Stimulated activated naive CD8-positive, alpha-beta T cell treated with anti-CD3 and anti-CD28 coated beads, Interleukin-15, Interleukin-2, amounts not matched to agents 100 ng/mL and 50 ng/mL, for 24 hours (primary cell): ENCODE results near the gene TMEM244.
A peak's percentile ranks its signal among the peaks of the same experiment; 100 is the strongest.

ENCODE experiments used
- H3K27ac Mint-ChIP-seq: one replicate; pipeline ENCODE4 v1.8.0; 2021; ENCODE audit warnings: mild to moderate bottlenecking, mixed read lengths
- H3K27me3 Mint-ChIP-seq: one replicate; pipeline ENCODE4 v1.8.0; 2021; ENCODE audit warnings: mixed read lengths
- H3K36me3 Mint-ChIP-seq: one replicate; pipeline ENCODE4 v1.8.0; 2021; ENCODE audit warnings: low read depth, mixed read lengths
- H3K4me1 Mint-ChIP-seq: one replicate; pipeline ENCODE4 v1.8.0; 2021; ENCODE audit warnings: low read depth, mixed read lengths
- H3K4me3 Mint-ChIP-seq: one replicate; pipeline ENCODE4 v1.8.0; 2021; ENCODE audit warnings: mild to moderate bottlenecking, mixed read lengths
- H3K9me3 Mint-ChIP-seq: one replicate; pipeline ENCODE4 v1.8.0; 2021; ENCODE audit warnings: mixed read lengths

TMEM244 gene

GRCh38 chr6:129860908-129861665 is at the start of gene TMEM244:
TSS of gene TMEM244 (minus strand) at chr6:129861315. CDS start at chr6:129861188, 127 bp downstream.
- H3K9me3 Mint-ChIP-seq = no peaks in the 10 kb centered on the region
- H3K27me3 Mint-ChIP-seq = no peaks in the 10 kb centered on the region
- H3K27ac Mint-ChIP-seq = peak within 1 kb of the TSS; percentile 29
- H3K4me3 Mint-ChIP-seq = peak within 1 kb of the TSS; percentile 71
- no peaks in the 10 kb centered on the region for H3K36me3 Mint-ChIP-seq
- H3K4me1 Mint-ChIP-seq = peaks cover 17% of the 10 kb centered on the region

DNA sequence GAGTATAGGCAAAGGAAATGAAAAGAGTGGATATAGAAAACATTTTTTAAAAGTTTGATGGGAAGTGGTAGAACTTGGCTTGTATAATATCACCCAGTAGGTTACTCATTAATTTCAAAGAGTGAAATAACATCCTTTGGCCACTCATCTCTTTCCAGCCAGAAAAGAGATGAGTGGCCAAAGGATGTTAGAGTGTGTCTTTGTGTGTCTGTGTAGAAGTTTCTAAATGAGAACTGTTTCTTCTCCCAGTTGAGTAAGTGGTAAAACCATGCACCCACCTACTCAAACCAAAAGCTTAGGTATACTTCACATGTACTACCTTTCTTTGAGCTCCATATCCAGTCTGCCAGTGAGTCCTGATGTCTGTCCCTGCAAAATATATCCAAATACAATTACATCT is 47.7 kb upstream of the TMEM244 start:
- Mint-ChIP-seq H3K27me3 (no peaks in the 10 kb centered on the region), H3K9me3 (no peaks in the 10 kb centered on the region), H3K4me1 (no peaks in the 10 kb centered on the region), H3K36me3 (no peaks in the 10 kb centered on the region), H3K4me3 (no peak overlapping the region), H3K27ac (no peak overlapping the region)

- no peak overlapping the region for H3K4me3 Mint-ChIP-seq
- H3K27me3 Mint-ChIP-seq = no peaks in the 10 kb centered on the region
- H3K9me3 Mint-ChIP-seq = no peaks in the 10 kb centered on the region
- H3K27ac Mint-ChIP-seq = no peak overlapping the region
- no peaks in the 10 kb centered on the region for H3K36me3 Mint-ChIP-seq
- no peaks in the 10 kb centered on the region for H3K4me1 Mint-ChIP-seq
Observed at GRCh38 chr6:129908356-129908755, 47.2 kb upstream of the TMEM244 start.

DNA sequence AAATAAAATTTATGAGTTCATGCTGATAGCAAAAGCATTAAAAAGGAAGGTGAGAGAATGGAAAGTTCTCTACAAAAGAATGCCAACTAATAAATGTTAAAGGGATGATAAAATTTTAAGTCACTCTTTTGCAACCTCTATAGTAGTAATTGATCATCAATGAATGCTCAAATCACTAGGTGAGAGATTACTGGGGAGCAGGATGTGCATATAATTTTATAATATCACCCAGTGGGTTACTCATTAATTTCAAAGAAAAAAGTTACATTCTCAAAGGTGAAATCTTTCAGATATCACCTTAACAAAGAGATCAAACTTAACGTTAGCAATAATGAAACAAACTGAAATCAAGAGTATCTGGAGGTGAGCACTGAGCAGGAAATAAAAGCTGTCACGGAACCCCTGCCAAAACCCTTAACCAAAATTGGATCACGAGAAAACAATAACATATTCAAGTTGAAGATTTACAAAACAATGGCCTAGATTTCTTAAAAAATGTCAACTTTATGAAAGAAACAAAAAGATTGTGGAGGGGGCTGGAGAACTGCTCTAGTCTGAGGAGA is 45.5 kb upstream of the TMEM244 start:
- no peak overlapping the region for H3K27ac Mint-ChIP-seq
- H3K4me1 Mint-ChIP-seq = no peaks in the 10 kb centered on the region
- H3K36me3 Mint-ChIP-seq = no peaks in the 10 kb centered on the region
- no peak overlapping the region for H3K4me3 Mint-ChIP-seq
- no peaks in the 10 kb centered on the region for H3K9me3 Mint-ChIP-seq
- H3K27me3 Mint-ChIP-seq = peaks cover 8% of the 10 kb centered on the region

GRCh38 chr6:129903082-129903481 is 42.0 kb upstream of the TMEM244 start:
- Mint-ChIP-seq H3K4me3 (no peak overlapping the region), H3K27me3 (peaks cover 8% of the 10 kb centered on the region), H3K36me3 (no peaks in the 10 kb centered on the region), H3K4me1 (no peaks in the 10 kb centered on the region), H3K27ac (no peak overlapping the region), H3K9me3 (no peaks in the 10 kb centered on the region)

- Mint-ChIP-seq H3K27me3 (peaks cover 8% of the 10 kb centered on the region), H3K27ac (no peak overlapping the region), H3K36me3 (no peaks in the 10 kb centered on the region), H3K9me3 (no peaks in the 10 kb centered on the region), H3K4me1 (no peaks in the 10 kb centered on the region), H3K4me3 (no peak overlapping the region)
Observed at GRCh38 chr6:129902681-129903080, 41.6 kb upstream of the TMEM244 start.

DNA sequence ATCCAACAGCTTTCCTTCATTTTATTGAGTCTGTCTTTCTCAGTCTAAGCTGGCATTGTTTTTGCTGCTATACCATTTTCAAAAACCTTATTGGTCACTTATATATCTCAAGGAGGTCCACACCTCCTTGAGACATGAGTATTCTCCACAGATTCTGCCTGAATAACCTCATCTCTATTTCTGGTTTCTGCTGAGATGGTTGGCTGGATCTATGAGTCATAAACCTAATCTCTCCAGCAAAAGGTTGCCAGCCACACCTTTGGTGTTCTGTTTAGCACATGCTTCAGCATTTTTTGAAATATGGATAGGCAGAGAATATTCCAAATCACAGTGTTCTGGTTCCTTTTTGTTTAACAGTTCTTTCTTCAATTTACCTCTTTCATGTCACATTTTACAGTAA is 40.8 kb upstream of the TMEM244 start:
- no peaks in the 10 kb centered on the region for H3K4me1 Mint-ChIP-seq
- H3K36me3 Mint-ChIP-seq = no peaks in the 10 kb centered on the region
- H3K27me3 Mint-ChIP-seq = peaks cover 8% of the 10 kb centered on the region
- no peaks in the 10 kb centered on the region for H3K9me3 Mint-ChIP-seq
- H3K4me3 Mint-ChIP-seq = no peak overlapping the region
- H3K27ac Mint-ChIP-seq = no peak overlapping the region

GRCh38 chr6:129895692-129896091 is 34.6 kb upstream of the TMEM244 start:
- Mint-ChIP-seq H3K27ac (no peak overlapping the region), H3K4me3 (no peak overlapping the region), H3K9me3 (no peaks in the 10 kb centered on the region), H3K36me3 (no peaks in the 10 kb centered on the region), H3K27me3 (no peaks in the 10 kb centered on the region), H3K4me1 (peaks cover 2% of the 10 kb centered on the region)

DNA sequence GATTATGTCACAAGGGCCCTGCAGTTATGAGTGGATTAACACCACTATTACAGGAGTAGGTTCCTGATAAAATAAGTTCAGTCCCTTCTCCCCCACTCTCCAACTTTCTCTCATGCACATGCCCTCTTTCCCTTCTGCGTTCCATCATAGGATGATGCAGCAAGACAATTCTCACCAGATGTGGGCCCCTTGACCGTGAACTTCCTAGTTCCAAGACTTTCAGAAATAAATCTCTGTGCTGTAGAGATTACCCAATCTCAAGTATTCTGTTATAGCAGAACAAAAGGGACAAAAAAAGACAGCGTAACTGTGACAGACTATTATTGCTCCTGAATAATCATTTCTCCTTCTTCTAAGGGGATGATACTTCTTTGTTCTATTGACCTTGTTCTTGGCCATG is 33.8 kb upstream of the TMEM244 start:
- Mint-ChIP-seq H3K27ac (no peak overlapping the region), H3K4me1 (peaks cover 9% of the 10 kb centered on the region), H3K4me3 (no peak overlapping the region), H3K27me3 (no peaks in the 10 kb centered on the region), H3K9me3 (no peaks in the 10 kb centered on the region), H3K36me3 (no peaks in the 10 kb centered on the region)

GRCh38 chr6:129893640-129894039 is 32.5 kb upstream of the TMEM244 start:
- Mint-ChIP-seq H3K27ac (no peak overlapping the region), H3K36me3 (no peaks in the 10 kb centered on the region), H3K4me3 (no peak overlapping the region), H3K27me3 (no peaks in the 10 kb centered on the region), H3K9me3 (no peaks in the 10 kb centered on the region), H3K4me1 (peaks cover 9% of the 10 kb centered on the region)

DNA sequence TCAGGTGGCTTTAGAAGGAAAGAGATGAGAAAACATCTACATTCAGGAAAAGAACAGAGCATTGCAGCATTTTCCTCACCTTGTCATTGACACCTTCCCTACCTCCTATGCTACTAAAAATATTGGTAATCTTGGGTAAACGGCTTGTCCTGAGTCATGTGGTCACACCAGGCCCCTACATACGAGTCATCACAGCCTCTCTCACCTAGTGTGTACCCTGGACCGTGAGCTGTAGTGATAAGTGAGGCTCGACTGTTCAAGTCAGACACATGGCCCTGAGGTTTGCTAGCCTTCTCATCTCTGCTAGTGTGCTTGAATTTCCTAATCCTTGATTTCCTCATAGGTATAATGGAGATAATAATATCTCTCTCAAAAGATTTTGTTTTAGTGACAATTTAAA is 29.6 kb upstream of the TMEM244 start:
- Mint-ChIP-seq H3K36me3 (no peaks in the 10 kb centered on the region), H3K9me3 (no peaks in the 10 kb centered on the region), H3K4me3 (no peak overlapping the region), H3K27ac (no peak overlapping the region), H3K27me3 (peaks cover 7% of the 10 kb centered on the region), H3K4me1 (peaks cover 9% of the 10 kb centered on the region)

- Mint-ChIP-seq H3K27me3 (peaks cover 7% of the 10 kb centered on the region), H3K36me3 (no peaks in the 10 kb centered on the region), H3K4me3 (no peak overlapping the region), H3K27ac (no peak overlapping the region), H3K4me1 (peaks cover 9% of the 10 kb centered on the region), H3K9me3 (no peaks in the 10 kb centered on the region)
Observed at GRCh38 chr6:129890164-129890563, 29.0 kb upstream of the TMEM244 start.

DNA sequence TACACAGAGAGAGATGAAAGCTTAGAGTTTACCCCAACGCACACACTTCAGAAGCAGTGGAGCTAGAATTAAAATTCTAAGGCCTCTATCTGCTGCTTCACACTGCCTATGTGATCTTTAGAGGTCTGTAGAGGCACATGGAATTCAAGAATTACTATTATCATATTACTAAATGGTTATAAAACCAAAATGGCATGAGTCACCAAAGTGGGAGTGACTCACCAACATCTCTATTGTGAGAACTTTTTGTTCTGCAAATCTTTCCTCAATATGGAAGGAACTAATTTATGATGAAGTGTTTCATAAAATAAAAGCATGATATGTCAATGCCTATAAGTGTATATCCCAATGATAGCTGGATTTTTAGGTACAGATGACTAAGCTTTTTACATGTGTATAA is 28.5 kb upstream of the TMEM244 start:
- Mint-ChIP-seq H3K9me3 (no peaks in the 10 kb centered on the region), H3K36me3 (no peaks in the 10 kb centered on the region), H3K4me3 (no peak overlapping the region), H3K4me1 (peaks cover 9% of the 10 kb centered on the region), H3K27ac (no peak overlapping the region), H3K27me3 (peaks cover 7% of the 10 kb centered on the region)

DNA sequence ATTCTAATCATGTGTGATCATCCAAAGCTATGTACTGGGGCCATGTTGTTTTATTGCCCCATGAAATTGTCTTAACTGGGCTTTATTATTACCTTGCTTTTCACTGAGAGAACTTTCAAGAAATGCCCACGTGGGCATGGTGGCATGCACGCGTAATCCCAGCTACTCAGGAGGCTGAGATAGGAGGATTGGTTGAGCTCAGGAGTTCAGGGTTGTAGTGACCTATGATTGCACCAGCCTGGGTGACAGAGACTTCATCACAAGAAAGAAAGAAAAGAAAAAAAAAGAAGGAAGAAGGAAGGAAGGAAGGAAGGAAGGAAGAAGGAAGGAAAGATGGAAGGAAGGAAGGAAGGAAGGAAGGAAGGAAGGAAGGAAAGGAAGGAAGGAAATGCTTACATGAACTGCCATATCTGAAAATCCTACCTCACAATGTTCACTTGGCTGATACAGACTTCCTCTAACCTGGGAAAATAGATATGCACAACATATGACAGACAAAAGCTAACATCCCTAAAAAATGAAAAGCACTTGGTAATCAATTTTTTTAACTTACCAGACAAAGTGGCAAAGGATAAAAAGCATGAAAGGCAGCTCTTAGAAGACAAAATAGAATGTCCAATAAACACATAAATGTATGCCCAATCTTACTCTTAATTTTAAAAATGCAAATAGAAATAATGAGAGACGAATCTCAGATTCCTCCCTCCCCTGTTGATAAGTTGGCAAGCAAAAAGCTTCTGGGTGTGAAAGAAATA is 25.5 kb upstream of the TMEM244 start:
- H3K36me3 Mint-ChIP-seq = no peaks in the 10 kb centered on the region

DNA sequence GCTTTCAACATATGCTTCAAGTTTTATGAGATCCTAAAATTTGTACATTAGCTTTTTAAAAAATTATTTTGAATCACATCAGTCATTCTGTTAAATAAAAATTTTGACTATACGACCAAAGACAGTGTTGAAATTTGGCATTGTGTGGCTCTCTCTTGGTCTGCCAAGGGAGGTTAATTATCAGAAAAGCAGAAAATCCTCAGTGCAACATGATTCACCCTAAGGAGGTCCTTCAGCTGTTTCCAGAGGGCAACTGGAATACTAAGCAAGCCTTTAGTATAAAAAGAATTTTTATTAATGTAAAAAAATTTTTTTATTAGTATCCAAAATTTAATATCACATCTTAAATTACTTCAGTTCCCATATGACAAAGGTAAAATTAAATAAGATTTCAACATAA is 23.1 kb upstream of the TMEM244 start:
- Mint-ChIP-seq H3K27ac (no peak overlapping the region), H3K4me3 (no peak overlapping the region), H3K27me3 (peaks cover 11% of the 10 kb centered on the region), H3K4me1 (peaks cover 13% of the 10 kb centered on the region), H3K36me3 (no peaks in the 10 kb centered on the region), H3K9me3 (peaks cover under 1% of the 10 kb centered on the region)

More for the DNA sequence above, 25.5 kb upstream of the TMEM244 start:
- peaks cover 11% of the 10 kb centered on the region for H3K27me3 Mint-ChIP-seq
- H3K27ac Mint-ChIP-seq = no peak overlapping the region
- H3K4me1 Mint-ChIP-seq = peaks cover 22% of the 10 kb centered on the region
- no peak overlapping the region for H3K4me3 Mint-ChIP-seq
- H3K9me3 Mint-ChIP-seq = no peaks in the 10 kb centered on the region
